K562 (cell line): ENCODE data around the gene PPP4R3B. TPM values are rescaled to one million over a fixed set of nuclear protein-coding genes. Genes with fewer than 3 reads are reported as not detected.

Source experiments
- polyA plus RNA-seq, 8 experiments: library from polyadenylated mRNA; depleted of rRNA in 4 of 8; stranded (reverse) in 5 of 8; unstranded in 3 of 8; fragments of >200 nt; fragmentation: Nextera tagmentation in 2 of 8; fragmentation: Illumina TruSeq in 1 of 8; extraction: Ambion mirVana in 2 of 8; extraction: Trizol in 1 of 8; gene quantifications; 2 replicates each; pipeline versions ENCODE4 v1.2.1 to v1.2.3, GENCODE V29; 2011 to 2014; ENCODE audit warnings: inconsistent platforms in 1 of 8, missing spikeins in 1 of 8
- small RNA-seq: library from RNA; depleted of rRNA; stranded (forward); fragments of <200 nt; gene quantifications from one replicate; pipeline ENCODE3, GENCODE V24; 2014
- total RNA-seq, 7 experiments: library from RNA; depleted of rRNA in 6 of 7; stranded (reverse); fragments of >200 nt in 6 of 7; fragmentation: Illumina TruSeq in 2 of 7; extraction: Trizol in 2 of 7; gene quantifications; 2 replicates each; pipeline versions ENCODE4 v1.2.1 to v1.2.3, GENCODE V29; 2011 to 2021; ENCODE audit warnings: low replicate concordance in 1 of 7

Gene PPP4R3B
- total and polyA plus RNA-seq, 9 of the 15 experiments (the other 6 are each of a cell fraction or from before 2014, with no cell fraction given), result 13.2 to 59.2 (median 41.9) TPM

Small RNAs within 50 kb of the gene (small RNA-seq; reads per million reads assigned to genes)
- not detected for gene RF00586
- not detected for gene RNU6-634P

Other genes starting within 250 kb of the PPP4R3B start
- 43.9 and 50.8 TPM in 2 replicates for gene CCDC88A, start 197.8 kb downstream of the PPP4R3B start, total RNA-seq (2014; rRNA removed)
- gene CCDC88A, start 197.8 kb downstream of the PPP4R3B start, total RNA-seq (2014; rRNA removed; fragmentation: Illumina TruSeq; extraction: Trizol), result 98.2 and 102 TPM in 2 replicates
- 88.3 and 102 TPM in 2 replicates for gene CCDC88A, start 197.8 kb downstream of the PPP4R3B start, total RNA-seq (2015; rRNA removed; fragmentation: Illumina TruSeq; extraction: Trizol)
- gene CCDC88A, start 197.8 kb downstream of the PPP4R3B start, total RNA-seq (2021), result 65.6 and 68.8 TPM in 2 replicates
- 63.8 and 71.5 TPM in 2 replicates for gene CCDC88A, start 197.8 kb downstream of the PPP4R3B start, polyA plus RNA-seq (2011; rRNA removed)
- 45.6 and 55.6 TPM in 2 replicates for gene CCDC88A, start 197.8 kb downstream of the PPP4R3B start, polyA plus RNA-seq (2014; fragmentation: Illumina TruSeq; extraction: Trizol)
- gene CCDC88A, start 197.8 kb downstream of the PPP4R3B start, polyA plus RNA-seq (2014; fragmentation: Nextera tagmentation; extraction: Ambion mirVana), result 10 to 100 TPM; 29.3 to 30.3 TPM
- gene CCDC88A, start 197.8 kb downstream of the PPP4R3B start, polyA plus RNA-seq (2014; rRNA removed), result 30.5 and 33.5 TPM in 2 replicates
- 17.4 and 17.7 TPM in 2 replicates for gene CFAP36, start 97.9 kb downstream of the PPP4R3B start, total RNA-seq (2014; rRNA removed)
- gene CFAP36, start 97.9 kb downstream of the PPP4R3B start, total RNA-seq (2014; rRNA removed; fragmentation: Illumina TruSeq; extraction: Trizol), result 30.8 and 42.9 TPM in 2 replicates
- 27.4 and 35.2 TPM in 2 replicates for gene CFAP36, start 97.9 kb downstream of the PPP4R3B start, total RNA-seq (2015; rRNA removed; fragmentation: Illumina TruSeq; extraction: Trizol)
- gene CFAP36, start 97.9 kb downstream of the PPP4R3B start, total RNA-seq (2021), result 23.1 and 23.5 TPM in 2 replicates
- gene CFAP36, start 97.9 kb downstream of the PPP4R3B start, polyA plus RNA-seq (2011; rRNA removed), result 36.8 and 45.9 TPM in 2 replicates
- 27.6 and 35.8 TPM in 2 replicates for gene CFAP36, start 97.9 kb downstream of the PPP4R3B start, polyA plus RNA-seq (2014; fragmentation: Illumina TruSeq; extraction: Trizol)
- 10 to 100 TPM; 13.2 to 19.5 TPM for gene CFAP36, start 97.9 kb downstream of the PPP4R3B start, polyA plus RNA-seq (2014; fragmentation: Nextera tagmentation; extraction: Ambion mirVana)
- 30.2 and 31.3 TPM in 2 replicates for gene CFAP36, start 97.9 kb downstream of the PPP4R3B start, polyA plus RNA-seq (2014; rRNA removed)
- gene PNPT1, start 76.2 kb upstream of the PPP4R3B start, total RNA-seq (2014; rRNA removed), result 43.6 and 46.5 TPM in 2 replicates
- 74.1 and 81.1 TPM in 2 replicates for gene PNPT1, start 76.2 kb upstream of the PPP4R3B start, total RNA-seq (2014; rRNA removed; fragmentation: Illumina TruSeq; extraction: Trizol)
- gene PNPT1, start 76.2 kb upstream of the PPP4R3B start, total RNA-seq (2015; rRNA removed; fragmentation: Illumina TruSeq; extraction: Trizol), result 70.5 and 77.4 TPM in 2 replicates
- gene PNPT1, start 76.2 kb upstream of the PPP4R3B start, total RNA-seq (2021), result 74.2 and 76.5 TPM in 2 replicates
- gene PNPT1, start 76.2 kb upstream of the PPP4R3B start, polyA plus RNA-seq (2011; rRNA removed), result 45.4 and 55.8 TPM in 2 replicates
- 62.7 and 63.8 TPM in 2 replicates for gene PNPT1, start 76.2 kb upstream of the PPP4R3B start, polyA plus RNA-seq (2014; fragmentation: Illumina TruSeq; extraction: Trizol)
- gene PNPT1, start 76.2 kb upstream of the PPP4R3B start, polyA plus RNA-seq (2014; fragmentation: Nextera tagmentation; extraction: Ambion mirVana), result 100 to 1,000 TPM in 1 of 2 experiments, 10 to 100 TPM in 1; 62.6 to 104 TPM
- 53.1 and 58.3 TPM in 2 replicates for gene PNPT1, start 76.2 kb upstream of the PPP4R3B start, polyA plus RNA-seq (2014; rRNA removed)